K562 (cell line): ENCODE results near the gene SPHK2. TPM values are rescaled to one million over a fixed set of nuclear protein-coding genes. Genes with fewer than 3 reads are reported as not detected.
A peak's percentile ranks its signal among the peaks of the same experiment; 100 is the strongest.

ENCODE experiments used
- ATF6 ChIP-seq: sonication (generic); formaldehyde crosslinking; IDR thresholded peaks from 2 replicates; pipeline ENCODE4 v1.4.0; 2020; ENCODE audit warnings: mild to moderate bottlenecking, missing genetic modification reagents
- C11orf30 ChIP-seq: fragments of 450-650 bp; IDR thresholded peaks from 2 replicates; pipeline ENCODE4 v1.6.1; 2016; ENCODE audit warnings: low read depth, mild to moderate bottlenecking
- CBFB ChIP-seq: sonication (generic); formaldehyde crosslinking; IDR thresholded peaks from 2 replicates; pipeline ENCODE4 v1.4.0; 2020; ENCODE audit warnings: mild to moderate bottlenecking, missing genetic modification reagents
- ETV6 ChIP-seq, 3 experiments: fragments of 150-350 bp in 1 of 3; sonication (generic) in 1 of 3; formaldehyde crosslinking in 1 of 3; IDR thresholded peaks; 2 replicates each; pipeline versions ENCODE4 v1.6.1 to v1.8.0; 2014 to 2022; ENCODE audit warnings: borderline replicate concordance in 2 of 3, low read depth in 2 of 3, antibody characterized with exemption in 1 of 3, low read length in 1 of 3, mild to moderate bottlenecking in 1 of 3, missing genetic modification reagents in 1 of 3
- FOSL1 ChIP-seq: fragments of 200-800 bp; sonication (Bioruptor generic); conservative IDR thresholded peaks from 2 replicates; pipeline ENCODE4 v1.6.1; 2016; ENCODE audit warnings: missing genetic modification characterization, missing compliant biosample characterization
- FOXA3 ChIP-seq, 2 experiments: fragments of 450-650 bp in 1 of 2; sonication (generic) in 1 of 2; formaldehyde crosslinking; IDR thresholded peaks in 1 of 2; conservative IDR thresholded peaks in 1 of 2; 2 replicates each; pipeline versions ENCODE4 v1.4.0 to v1.8.0; 2020 to 2022; ENCODE audit warnings: mild to moderate bottlenecking in 2 of 2, missing genetic modification reagents in 1 of 2
- LEF1 ChIP-seq: fragments of 450-650 bp; IDR thresholded peaks from 2 replicates; pipeline ENCODE4 v1.6.1; 2016; ENCODE audit warnings: mild to moderate bottlenecking
- MCM3 ChIP-seq: fragments of 450-650 bp; IDR thresholded peaks from 2 replicates; pipeline ENCODE4 v1.6.1; 2016
- RBBP5 ChIP-seq: fragments of 200-600 bp; sonication (generic); IDR thresholded peaks from 2 replicates; pipeline ENCODE4 v1.6.1; 2012; ENCODE audit warnings: borderline replicate concordance, mild to moderate bottlenecking, low read length, control low read depth, inconsistent platforms; ENCODE audit not compliant: insufficient read depth, poor library complexity, severe bottlenecking
- RBM34 ChIP-seq: fragments of 200-400 bp; formaldehyde crosslinking; IDR thresholded peaks from 2 replicates; pipeline ENCODE4 v1.6.1; 2018; ENCODE audit warnings: low read length, borderline replicate concordance; ENCODE audit not compliant: insufficient read depth
- SMAD4 ChIP-seq: fragments of 250-450 bp; sonication (Bioruptor Pico); conservative IDR thresholded peaks from 2 replicates; pipeline ENCODE4 v1.8.0; 2021; ENCODE audit warnings: inconsistent platforms, mild to moderate bottlenecking, moderate library complexity
- STAG1 ChIP-seq: sonication (generic); formaldehyde crosslinking; IDR thresholded peaks from 2 replicates; pipeline ENCODE4 v1.5.0; 2020; ENCODE audit warnings: missing genetic modification reagents, borderline replicate concordance
- TCF7 ChIP-seq: sonication (generic); IDR thresholded peaks from 2 replicates; pipeline ENCODE4 v1.6.1; 2016; ENCODE audit warnings: antibody characterized with exemption, borderline replicate concordance
- U2AF2 ChIP-seq: fragments of 200-400 bp; formaldehyde crosslinking; optimal IDR thresholded peaks from 2 replicates; pipeline ENCODE3; 2017; ENCODE audit warnings: low read depth, mild to moderate bottlenecking, low read length
- YBX1 ChIP-seq: fragments of 450-650 bp; IDR thresholded peaks from 2 replicates; pipeline ENCODE4 v1.7.1; 2016; ENCODE audit warnings: mild to moderate bottlenecking
- ZNF23 ChIP-seq: fragments of 250-450 bp; sonication (Bioruptor Pico); IDR thresholded peaks from 2 replicates; pipeline ENCODE4 v1.4.0; 2020; ENCODE audit warnings: mild to moderate bottlenecking
- ZNF263 ChIP-seq: sonication (generic); formaldehyde crosslinking; IDR thresholded peaks from 2 replicates; pipeline ENCODE4 v1.8.0; 2022; ENCODE audit warnings: mild to moderate bottlenecking, missing genetic modification reagents, borderline replicate concordance
- ZNF586 ChIP-seq: fragments of 450-650 bp; formaldehyde crosslinking; conservative IDR thresholded peaks from 2 replicates; pipeline ENCODE4 v1.4.0; 2020; ENCODE audit warnings: mild to moderate bottlenecking, moderate library complexity
- polyA plus RNA-seq, 8 experiments: library from polyadenylated mRNA; depleted of rRNA in 4 of 8; stranded (reverse) in 5 of 8; unstranded in 3 of 8; fragments of >200 nt; fragmentation: Nextera tagmentation in 2 of 8; fragmentation: Illumina TruSeq in 1 of 8; extraction: Ambion mirVana in 2 of 8; extraction: Trizol in 1 of 8; gene quantifications; 2 replicates each; pipeline versions ENCODE4 v1.2.1 to v1.2.3, GENCODE V29; 2011 to 2014; ENCODE audit warnings: inconsistent platforms in 1 of 8, missing spikeins in 1 of 8
- total RNA-seq, 7 experiments: library from RNA; depleted of rRNA in 6 of 7; stranded (reverse); fragments of >200 nt in 6 of 7; fragmentation: Illumina TruSeq in 2 of 7; extraction: Trizol in 2 of 7; gene quantifications; 2 replicates each; pipeline versions ENCODE4 v1.2.1 to v1.2.3, GENCODE V29; 2011 to 2021; ENCODE audit warnings: low replicate concordance in 1 of 7
- TF ChIP-seq, protein P1 (sequence below), 2 experiments: fragments of 450-650 bp in 1 of 2; IDR thresholded peaks; 2 replicates each; pipeline ENCODE4 v1.6.1; 2011 to 2017; ENCODE audit warnings: low read depth in 2 of 2, antibody characterized with exemption in 1 of 2, borderline replicate concordance in 1 of 2, low read length in 1 of 2, mild to moderate bottlenecking in 1 of 2, mixed read lengths in 1 of 2; ENCODE audit not compliant: control insufficient read depth in 1 of 2
- TF ChIP-seq, protein P2 (sequence below): fragments of 450-650 bp; IDR thresholded peaks from 2 replicates; pipeline ENCODE4 v1.6.1; 2016; ENCODE audit warnings: antibody characterized with exemption

SPHK2 gene
- total and polyA plus RNA-seq, 9 of the 15 experiments (the other 6 are each of a cell fraction or from before 2014, with no cell fraction given) = 0.10 to 15.2 (median 2.9) TPM

- TF ChIP-seq, protein P1, sequence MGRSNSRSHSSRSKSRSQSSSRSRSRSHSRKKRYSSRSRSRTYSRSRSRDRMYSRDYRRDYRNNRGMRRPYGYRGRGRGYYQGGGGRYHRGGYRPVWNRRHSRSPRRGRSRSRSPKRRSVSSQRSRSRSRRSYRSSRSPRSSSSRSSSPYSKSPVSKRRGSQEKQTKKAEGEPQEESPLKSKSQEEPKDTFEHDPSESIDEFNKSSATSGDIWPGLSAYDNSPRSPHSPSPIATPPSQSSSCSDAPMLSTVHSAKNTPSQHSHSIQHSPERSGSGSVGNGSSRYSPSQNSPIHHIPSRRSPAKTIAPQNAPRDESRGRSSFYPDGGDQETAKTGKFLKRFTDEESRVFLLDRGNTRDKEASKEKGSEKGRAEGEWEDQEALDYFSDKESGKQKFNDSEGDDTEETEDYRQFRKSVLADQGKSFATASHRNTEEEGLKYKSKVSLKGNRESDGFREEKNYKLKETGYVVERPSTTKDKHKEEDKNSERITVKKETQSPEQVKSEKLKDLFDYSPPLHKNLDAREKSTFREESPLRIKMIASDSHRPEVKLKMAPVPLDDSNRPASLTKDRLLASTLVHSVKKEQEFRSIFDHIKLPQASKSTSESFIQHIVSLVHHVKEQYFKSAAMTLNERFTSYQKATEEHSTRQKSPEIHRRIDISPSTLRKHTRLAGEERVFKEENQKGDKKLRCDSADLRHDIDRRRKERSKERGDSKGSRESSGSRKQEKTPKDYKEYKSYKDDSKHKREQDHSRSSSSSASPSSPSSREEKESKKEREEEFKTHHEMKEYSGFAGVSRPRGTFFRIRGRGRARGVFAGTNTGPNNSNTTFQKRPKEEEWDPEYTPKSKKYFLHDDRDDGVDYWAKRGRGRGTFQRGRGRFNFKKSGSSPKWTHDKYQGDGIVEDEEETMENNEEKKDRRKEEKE (IDR thresholded peaks at IDR 0.05; ENCODE audit: borderline replicate concordance in 1 of 2, control insufficient read depth in 1 of 2, low read depth in 2 of 2, low read length in 1 of 2) = peak in 1 of 2 experiments; percentile 49; a peak in 1 of 4 replicates
- TF ChIP-seq STAG1 (no peak), RBM34 (no peak), ETV6 (IDR thresholded peaks at IDR 0.05; ENCODE audit: borderline replicate concordance in 1 of 2, low read depth in 2 of 2, low read length in 1 of 2) (no peak), ETV6 (CRISPR knock-in tag; IDR thresholded peaks at IDR 0.05; ENCODE audit: borderline replicate concordance) (no peak), SMAD4 (CRISPR knock-in tag) (no peak), LEF1 (peak; percentile 38; the same call in 1 of the 2 replicates), CBFB (CRISPR knock-in tag) (no peak), ATF6 (CRISPR knock-in tag) (no peak), C11orf30 (no peak), FOSL1 (tag) (0 out of 2 replicates have a peak, but pooled peaks have one; percentile 14), RBBP5 (peak; percentile 5), MCM3 (no peak), TCF7 (no peak), ZNF263 (CRISPR knock-in tag) (no peak), ZNF586 (CRISPR knock-in tag) (no peak), ZNF23 (CRISPR knock-in tag) (no peak), YBX1 (no peak), U2AF2 (no peak), FOXA3 (CRISPR knock-in tag; conservative IDR thresholded peaks at IDR 0.05 in 1 of 2, IDR thresholded peaks at IDR 0.05 in 1 of 2) (no peak)
- TF ChIP-seq, protein P2, sequence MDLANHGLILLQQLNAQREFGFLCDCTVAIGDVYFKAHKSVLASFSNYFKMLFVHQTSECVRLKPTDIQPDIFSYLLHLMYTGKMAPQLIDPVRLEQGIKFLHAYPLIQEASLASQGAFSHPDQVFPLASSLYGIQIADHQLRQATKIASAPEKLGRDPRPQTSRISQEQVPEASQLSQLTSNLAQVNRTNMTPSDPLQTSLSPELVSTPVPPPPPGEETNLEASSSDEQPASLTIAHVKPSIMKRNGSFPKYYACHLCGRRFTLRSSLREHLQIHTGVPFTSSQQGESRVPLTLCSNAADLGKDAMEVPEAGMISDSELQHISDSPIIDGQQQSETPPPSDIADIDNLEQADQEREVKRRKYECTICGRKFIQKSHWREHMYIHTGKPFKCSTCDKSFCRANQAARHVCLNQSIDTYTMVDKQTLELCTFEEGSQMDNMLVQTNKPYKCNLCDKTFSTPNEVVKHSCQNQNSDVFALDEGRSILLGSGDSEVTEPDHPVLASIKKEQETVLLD = no peak; the same call in 1 of the 2 replicates
These were observed 25.7 kb downstream of the SPHK2 start (continued) for GRCh38 chr19:48644839-48645619.
